HFF-Myc (cell line): Measurements from ENCODE around the gene SPRYD3.

Experiments
- DNase-seq: peaks from one replicate; pipeline ENCODE4 v3.0.0-alpha.2; 2011; ENCODE audit warnings: low read depth; ENCODE audit errors: extremely low read depth
- H3K4me3 ChIP-seq: replicated peaks from 2 replicates; pipeline ENCODE4 v1.5.1; 2011; ENCODE audit warnings: low read depth, mild to moderate bottlenecking, control low read depth, low read length
- TF ChIP-seq, protein P1 (sequence below): IDR thresholded peaks from 2 replicates; pipeline ENCODE4 v1.5.1; 2012; ENCODE audit warnings: mild to moderate bottlenecking, low read depth, low read length, control low read depth; ENCODE audit errors: missing control alignments

The SPRYD3 gene

GRCh38 chr12:53105712-53106439 lies 26.7 kb upstream of the SPRYD3 start:
- TF ChIP-seq, protein P1, sequence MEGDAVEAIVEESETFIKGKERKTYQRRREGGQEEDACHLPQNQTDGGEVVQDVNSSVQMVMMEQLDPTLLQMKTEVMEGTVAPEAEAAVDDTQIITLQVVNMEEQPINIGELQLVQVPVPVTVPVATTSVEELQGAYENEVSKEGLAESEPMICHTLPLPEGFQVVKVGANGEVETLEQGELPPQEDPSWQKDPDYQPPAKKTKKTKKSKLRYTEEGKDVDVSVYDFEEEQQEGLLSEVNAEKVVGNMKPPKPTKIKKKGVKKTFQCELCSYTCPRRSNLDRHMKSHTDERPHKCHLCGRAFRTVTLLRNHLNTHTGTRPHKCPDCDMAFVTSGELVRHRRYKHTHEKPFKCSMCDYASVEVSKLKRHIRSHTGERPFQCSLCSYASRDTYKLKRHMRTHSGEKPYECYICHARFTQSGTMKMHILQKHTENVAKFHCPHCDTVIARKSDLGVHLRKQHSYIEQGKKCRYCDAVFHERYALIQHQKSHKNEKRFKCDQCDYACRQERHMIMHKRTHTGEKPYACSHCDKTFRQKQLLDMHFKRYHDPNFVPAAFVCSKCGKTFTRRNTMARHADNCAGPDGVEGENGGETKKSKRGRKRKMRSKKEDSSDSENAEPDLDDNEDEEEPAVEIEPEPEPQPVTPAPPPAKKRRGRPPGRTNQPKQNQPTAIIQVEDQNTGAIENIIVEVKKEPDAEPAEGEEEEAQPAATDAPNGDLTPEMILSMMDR, result no peak
- no peak overlapping the region for H3K4me3 ChIP-seq
- DNase-seq, result no peak

DNA sequence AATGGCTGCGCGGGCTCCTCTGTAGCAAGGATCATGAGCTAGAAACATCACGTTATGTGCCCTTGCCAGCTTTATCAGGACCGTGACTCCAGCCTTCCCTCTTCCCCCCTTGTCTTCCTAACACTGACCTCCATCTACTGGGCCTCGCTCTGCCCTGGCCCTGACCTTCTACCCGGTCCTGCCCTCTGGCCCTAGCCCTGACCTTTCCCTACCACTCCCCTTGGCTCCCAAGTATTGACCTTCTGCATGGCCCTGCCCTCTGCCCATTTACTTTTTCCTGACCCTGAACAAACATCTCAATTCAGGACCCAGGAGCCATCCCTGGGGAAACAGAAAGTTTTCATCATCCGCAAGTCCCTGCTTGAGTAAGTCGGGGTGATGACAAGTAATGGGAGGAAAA lies 26.1 kb upstream of the SPRYD3 start:
- TF ChIP-seq, protein P1, result no peak
- no peak for DNase-seq
- H3K4me3 ChIP-seq, result no peak overlapping the region

GRCh38 chr12:53103860-53104305 lies 24.7 kb upstream of the SPRYD3 start:
- H3K4me3 ChIP-seq, result no peak overlapping the region
- no peak for DNase-seq
- TF ChIP-seq, protein P1, result no peak

GRCh38 chr12:53102883-53103807 lies 24.0 kb upstream of the SPRYD3 start, which contains the start of gene SOAT2:
Gene SOAT2 (plus strand): TSS chr12:53103486. CDS start chr12:53103578, 92 bp downstream.
- no peak for DNase-seq
- H3K4me3 ChIP-seq, result no peak within 1 kb of the TSS
- TF ChIP-seq, protein P1, result no peak

DNA sequence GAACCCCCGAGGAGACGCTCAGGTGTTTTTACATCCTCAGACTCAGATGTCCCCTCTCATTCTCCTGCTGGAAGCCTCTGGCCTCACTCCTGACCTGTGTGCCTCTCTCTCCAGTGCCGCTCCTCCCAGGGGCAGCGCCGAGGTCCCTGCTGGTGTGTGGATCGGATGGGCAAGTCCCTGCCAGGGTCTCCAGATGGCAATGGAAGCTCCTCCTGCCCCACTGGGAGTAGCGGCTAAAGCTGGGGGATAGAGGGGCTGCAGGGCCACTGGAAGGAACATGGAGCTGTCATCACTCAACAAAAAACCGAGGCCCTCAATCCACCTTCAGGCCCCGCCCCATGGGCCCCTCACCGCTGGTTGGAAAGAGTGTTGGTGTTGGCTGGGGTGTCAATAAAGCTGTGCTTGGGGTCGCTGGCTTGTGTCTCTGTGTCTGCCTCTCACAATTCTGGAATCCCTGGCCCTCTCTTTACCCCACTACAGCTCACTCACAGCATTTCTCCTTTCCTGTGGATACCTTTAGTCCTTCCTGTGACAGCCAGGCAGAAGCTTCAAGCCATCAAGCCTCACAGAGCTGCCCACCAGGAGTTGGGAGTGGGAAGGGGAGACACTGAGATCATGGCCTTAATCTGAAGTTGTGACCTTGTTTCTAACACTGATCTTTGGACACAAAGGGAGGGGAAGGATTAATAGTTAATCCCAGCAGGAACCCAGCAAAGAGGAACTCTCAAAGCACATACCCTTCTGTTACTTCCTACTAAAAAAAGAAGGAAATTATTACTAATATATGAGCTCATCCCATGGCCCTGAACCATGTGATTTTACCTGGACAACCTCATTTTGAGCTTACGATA lies 23.0 kb upstream of the SPRYD3 start:
- TF ChIP-seq, protein P1, result no peak
- DNase-seq, result no peak
- no peak overlapping the region for H3K4me3 ChIP-seq

DNA sequence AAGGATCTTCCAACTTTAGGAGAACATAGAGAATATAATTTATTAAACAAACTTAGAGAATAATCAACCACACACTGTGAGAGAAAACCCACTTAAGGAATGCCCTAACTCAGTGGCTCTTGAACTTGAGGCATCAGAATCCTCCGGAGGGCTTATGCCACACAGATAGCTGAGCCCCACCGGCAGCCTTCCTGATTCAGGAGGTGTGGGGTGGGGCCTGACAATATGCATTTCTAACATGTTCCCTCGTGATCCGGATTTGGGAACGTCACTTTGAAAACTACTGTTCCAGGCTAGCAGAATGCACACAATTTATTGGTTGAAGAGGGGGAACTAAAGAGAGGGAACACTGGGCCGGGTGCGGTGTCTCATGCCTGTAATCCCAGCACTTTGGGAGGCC lies 22.1 kb upstream of the SPRYD3 start:
- H3K4me3 ChIP-seq, result no peak overlapping the region
- DNase-seq, result no peak
- TF ChIP-seq, protein P1, result no peak
